NCI-H2171 treated with DMSO at 0.1 percent for 48 hours (cell line): Measurements from ENCODE around the gene GRID1.
A peak's percentile ranks its signal among the peaks of the same experiment; 100 is the strongest.
"Not testable (repeated sequence)": the region's sequence is repeated elsewhere in the genome, so short reads cannot be mapped to it uniquely, and the experiment has no call there.

Experiments used
- DNase-seq: peaks from one replicate; lab custom pipeline; 2025; lab: John Stamatoyannopoulos, UW

The GRID1 gene

GRCh38 chr10:85873063-85873462 lies 493.5 kb downstream of the GRID1 start:
- DNase-seq = no peak

GRCh38 chr10:85868627-85869499 lies 497.7 kb downstream of the GRID1 start:
- DNase-seq = no peak

GRCh38 chr10:85864868-85865526 lies 501.6 kb downstream of the GRID1 start:
- DNase-seq = no peak

- peak; percentile 5 for DNase-seq
These were observed 502.4 kb downstream of the GRID1 start for GRCh38 chr10:85864173-85864549.

- no peak for DNase-seq
These were observed 503.1 kb downstream of the GRID1 start for GRCh38 chr10:85863301-85864172.

- no peak for DNase-seq
These were observed 503.8 kb downstream of the GRID1 start for GRCh38 chr10:85862771-85863170.

- no peak for DNase-seq
These were observed 504.9 kb downstream of the GRID1 start for GRCh38 chr10:85861513-85862197.

- DNase-seq = no peak
These were observed 506.7 kb downstream of the GRID1 start for GRCh38 chr10:85859859-85860258.

GRCh38 chr10:85858776-85859515 lies 507.6 kb downstream of the GRID1 start:
- DNase-seq = no peak

- DNase-seq = no peak
These were observed 508.8 kb downstream of the GRID1 start for GRCh38 chr10:85857791-85858190.

- no peak for DNase-seq
These were observed 509.3 kb downstream of the GRID1 start for GRCh38 chr10:85857305-85857704.

- DNase-seq = no peak
These were observed 514.7 kb downstream of the GRID1 start for GRCh38 chr10:85851934-85852333.

GRCh38 chr10:85851325-85851724 lies 515.3 kb downstream of the GRID1 start:
- no peak for DNase-seq

GRCh38 chr10:85850736-85851135 lies 515.9 kb downstream of the GRID1 start:
- DNase-seq = no peak

GRCh38 chr10:85849315-85849714 lies 517.3 kb downstream of the GRID1 start:
- no peak for DNase-seq

- no peak for DNase-seq
These were observed 517.8 kb downstream of the GRID1 start for GRCh38 chr10:85848756-85849155.

GRCh38 chr10:85847085-85847484 lies 519.5 kb downstream of the GRID1 start:
- no peak for DNase-seq

GRCh38 chr10:85838660-85839059 lies 527.9 kb downstream of the GRID1 start:
- DNase-seq = not testable (repeated sequence)

- no peak for DNase-seq
These were observed 533.6 kb downstream of the GRID1 start for GRCh38 chr10:85832988-85833387.

- DNase-seq = no peak
These were observed 535.2 kb downstream of the GRID1 start for GRCh38 chr10:85831422-85831821.

GRCh38 chr10:85826377-85826776 lies 540.2 kb downstream of the GRID1 start:
- DNase-seq = no peak
